GF-D8 (cell line): ENCODE measurements around the gene C12orf43.
A peak's percentile ranks its signal among the peaks of the same experiment; 100 is the strongest.

Source experiments
- DNase-seq: peaks from one replicate; lab custom pipeline; 2025; lab: John Stamatoyannopoulos, UW

Gene C12orf43

DNA sequence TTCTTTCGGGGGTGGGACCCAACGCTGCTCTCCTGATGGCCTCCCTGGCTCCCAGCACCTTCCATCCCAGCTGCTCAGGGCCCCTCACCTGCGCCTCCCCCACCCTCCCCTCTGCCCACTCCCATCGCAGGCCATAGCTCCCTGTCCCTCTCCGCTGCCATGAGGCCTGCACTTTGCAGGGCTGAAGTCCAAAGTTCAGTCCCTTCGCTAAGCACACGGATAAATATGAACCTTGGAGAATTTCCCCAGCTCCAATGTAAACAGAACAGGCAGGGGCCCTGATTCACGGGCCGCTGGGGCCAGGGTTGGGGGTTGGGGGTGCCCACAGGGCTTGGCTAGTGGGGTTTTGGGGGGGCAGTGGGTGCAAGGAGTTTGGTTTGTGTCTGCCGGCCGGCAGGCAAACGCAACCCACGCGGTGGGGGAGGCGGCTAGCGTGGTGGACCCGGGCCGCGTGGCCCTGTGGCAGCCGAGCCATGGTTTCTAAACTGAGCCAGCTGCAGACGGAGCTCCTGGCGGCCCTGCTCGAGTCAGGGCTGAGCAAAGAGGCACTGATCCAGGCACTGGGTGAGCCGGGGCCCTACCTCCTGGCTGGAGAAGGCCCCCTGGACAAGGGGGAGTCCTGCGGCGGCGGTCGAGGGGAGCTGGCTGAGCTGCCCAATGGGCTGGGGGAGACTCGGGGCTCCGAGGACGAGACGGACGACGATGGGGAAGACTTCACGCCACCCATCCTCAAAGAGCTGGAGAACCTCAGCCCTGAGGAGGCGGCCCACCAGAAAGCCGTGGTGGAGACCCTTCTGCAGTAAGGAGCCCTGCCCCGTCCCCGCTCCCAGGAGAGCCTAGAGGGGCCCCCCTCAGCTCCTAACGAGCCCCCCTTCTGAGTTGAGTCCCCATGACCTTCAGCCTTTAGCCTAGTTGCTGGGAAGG, 37.7 kb downstream of the C12orf43 start, which contains the start of gene HNF1A:
HNF1A (plus strand) TSS at position 248 of the 924 bp plus-strand sequence; CDS start at position 474, 226 bp downstream.
- DNase-seq, result no peak

DNA sequence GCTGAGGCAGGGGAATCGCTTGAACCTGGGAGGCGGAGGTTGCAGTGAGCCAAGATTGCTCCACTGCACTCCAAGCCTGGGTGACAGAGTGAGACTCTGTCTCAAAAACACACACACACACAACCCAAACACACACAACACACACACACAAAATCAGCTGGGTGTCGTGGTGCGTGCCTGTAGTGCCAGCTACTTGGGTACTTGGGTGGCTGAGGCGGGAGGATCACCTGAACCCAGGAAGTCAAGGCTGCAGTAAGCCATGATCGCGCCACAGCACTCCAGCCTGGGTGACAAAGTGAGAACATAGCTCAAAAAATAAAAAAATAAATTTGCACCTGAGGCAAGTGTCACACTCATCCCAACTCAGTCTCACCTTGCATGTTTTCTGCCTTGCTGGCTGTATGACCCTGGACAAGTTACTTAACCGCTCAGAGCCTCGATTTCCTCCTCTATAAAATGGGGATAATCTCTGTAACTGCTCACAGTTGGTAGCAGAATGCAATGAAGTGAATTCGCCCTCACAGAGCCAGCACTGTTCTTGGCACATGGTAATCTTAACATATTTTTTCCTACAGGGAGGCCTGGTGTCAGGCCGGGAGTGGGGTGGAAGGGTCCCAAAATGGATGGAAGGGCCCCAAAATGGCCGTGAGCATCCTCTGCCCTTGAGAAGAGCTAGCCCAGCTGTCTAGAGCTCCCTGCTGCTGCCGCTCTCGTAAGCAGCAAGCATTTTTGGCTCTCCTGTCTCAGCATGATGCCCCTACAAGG, 38.6 kb downstream of the C12orf43 start:
- DNase-seq, result no peak

DNA sequence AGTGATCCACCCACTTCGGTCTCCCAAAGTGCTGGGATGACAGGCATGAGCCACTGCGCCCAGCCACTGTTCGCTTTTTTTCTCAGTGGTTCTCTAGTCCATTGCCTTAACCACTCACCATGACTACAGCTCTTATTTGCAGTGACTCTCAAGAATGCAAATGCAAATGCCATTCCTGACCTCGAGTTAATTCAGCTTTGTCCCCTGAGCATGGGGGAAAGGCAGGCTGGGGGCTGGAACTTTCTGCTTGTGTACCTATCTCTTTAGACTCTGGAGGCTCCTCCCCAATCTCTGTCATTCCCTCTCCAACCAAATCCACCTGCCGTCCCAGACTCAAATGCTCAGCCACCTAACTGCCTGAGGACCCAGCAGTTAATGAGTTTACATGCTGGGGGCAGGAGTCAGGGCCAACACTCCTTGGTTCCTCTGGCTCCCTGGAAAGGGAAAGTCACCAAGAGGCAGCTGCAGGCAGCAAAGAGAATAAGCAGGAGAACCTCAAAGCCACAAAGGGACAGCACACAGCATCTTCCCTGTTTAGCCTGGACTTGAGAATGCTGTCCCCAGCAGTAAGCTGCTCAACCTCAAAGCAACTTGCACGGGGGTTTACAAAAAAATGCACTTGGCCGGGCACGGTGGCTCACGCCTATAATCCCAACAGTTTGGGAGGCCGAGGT, 43.3 kb downstream of the C12orf43 start:
- DNase-seq, result no peak

GRCh38 chr12:120971299-120972180, 44.7 kb downstream of the C12orf43 start:
- DNase-seq, result peak; percentile 94

DNA sequence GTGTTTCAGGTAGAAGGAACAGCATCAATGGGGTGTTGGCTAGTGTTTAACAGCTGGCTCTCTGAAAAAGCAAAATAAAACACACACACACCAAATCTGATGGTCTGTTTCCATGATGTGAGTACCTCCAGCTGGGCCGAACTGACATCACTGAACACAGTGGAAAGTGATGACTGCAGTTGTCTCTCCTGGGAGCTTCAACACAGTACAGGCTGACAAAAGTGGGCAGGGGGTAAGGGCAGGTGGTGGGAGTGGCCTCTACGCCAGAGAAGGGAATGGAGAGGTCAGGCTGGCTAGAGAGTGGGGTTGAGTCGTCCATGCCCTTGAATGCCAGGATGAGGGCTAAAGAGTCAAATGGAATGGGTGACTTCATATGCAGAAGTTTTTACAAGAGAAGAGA, 46.0 kb downstream of the C12orf43 start:
- DNase-seq, result no peak

DNA sequence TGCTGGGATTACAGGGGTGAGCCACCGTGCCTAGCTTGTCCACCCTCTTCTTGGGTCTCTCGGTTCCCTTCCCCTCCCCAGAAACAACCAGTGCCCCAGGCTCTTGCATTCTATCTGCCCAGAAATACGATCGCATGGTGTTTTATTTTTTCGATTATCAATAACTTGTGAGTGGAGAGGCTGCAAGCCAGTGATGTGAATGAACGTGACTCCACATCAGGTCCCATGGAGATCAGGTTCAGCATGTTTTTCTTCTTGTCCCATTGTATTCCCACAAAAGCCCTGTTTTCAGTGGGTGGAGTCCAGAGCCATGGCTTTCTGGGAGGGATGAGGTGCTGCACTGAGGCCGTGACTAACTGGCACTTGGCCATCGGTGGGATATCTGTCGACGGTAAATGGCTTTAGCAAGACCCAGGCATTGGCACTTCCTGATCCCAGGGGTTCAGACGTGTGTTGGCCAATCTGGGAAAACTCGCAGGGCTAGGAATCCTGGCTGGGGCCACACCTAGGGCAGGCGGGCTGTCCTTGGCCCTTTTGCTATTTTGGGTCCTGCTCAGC, 50.7 kb downstream of the C12orf43 start:
- no peak for DNase-seq

DNA sequence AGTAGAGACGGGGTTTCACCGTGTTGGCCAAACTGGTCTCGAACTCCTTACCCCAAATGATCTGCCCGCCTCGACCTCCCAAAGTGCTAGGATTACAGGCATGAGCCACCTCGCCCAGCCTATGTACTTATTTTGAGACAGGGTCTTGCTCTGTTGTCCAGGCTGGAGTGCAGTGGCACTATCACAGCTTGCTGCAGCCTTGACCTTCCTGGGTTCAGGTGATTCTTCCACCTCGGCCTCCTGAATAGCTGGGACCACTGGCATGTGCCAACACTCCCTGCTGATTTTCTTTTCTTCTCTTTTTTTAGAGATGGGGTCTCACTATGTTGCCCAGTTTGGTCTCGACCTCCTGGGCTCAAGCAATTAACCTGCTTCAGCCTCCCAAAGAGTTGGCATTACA, 52.0 kb downstream of the C12orf43 start:
- no peak for DNase-seq

DNA sequence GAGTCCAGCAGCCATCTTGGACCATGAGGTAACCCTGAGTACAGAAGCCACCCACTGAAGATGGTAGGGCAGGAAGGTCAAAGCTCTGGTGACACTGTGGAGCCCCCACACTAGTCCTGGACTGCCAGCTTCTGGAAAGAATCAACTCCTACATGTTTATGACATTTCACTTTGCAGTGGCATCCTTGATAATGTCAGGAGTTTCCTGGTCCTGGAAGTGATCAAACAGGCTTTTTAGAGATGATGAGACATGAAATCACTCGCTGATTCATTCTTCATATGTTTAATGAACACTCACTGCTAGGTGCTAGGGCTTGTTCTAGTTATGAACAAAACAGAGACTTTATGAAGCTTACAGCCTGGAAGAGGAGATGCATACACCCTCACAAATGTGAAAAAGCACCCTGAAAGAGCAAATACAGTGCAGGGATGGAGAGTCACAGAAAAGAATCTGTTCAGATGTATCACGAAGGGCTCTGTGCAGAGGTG, 53.7 kb downstream of the C12orf43 start:
- no peak for DNase-seq

GRCh38 chr12:120961604-120962531, 54.4 kb downstream of the C12orf43 start:
- no peak for DNase-seq

GRCh38 chr12:120960657-120961056, 55.6 kb downstream of the C12orf43 start:
- no peak for DNase-seq

DNA sequence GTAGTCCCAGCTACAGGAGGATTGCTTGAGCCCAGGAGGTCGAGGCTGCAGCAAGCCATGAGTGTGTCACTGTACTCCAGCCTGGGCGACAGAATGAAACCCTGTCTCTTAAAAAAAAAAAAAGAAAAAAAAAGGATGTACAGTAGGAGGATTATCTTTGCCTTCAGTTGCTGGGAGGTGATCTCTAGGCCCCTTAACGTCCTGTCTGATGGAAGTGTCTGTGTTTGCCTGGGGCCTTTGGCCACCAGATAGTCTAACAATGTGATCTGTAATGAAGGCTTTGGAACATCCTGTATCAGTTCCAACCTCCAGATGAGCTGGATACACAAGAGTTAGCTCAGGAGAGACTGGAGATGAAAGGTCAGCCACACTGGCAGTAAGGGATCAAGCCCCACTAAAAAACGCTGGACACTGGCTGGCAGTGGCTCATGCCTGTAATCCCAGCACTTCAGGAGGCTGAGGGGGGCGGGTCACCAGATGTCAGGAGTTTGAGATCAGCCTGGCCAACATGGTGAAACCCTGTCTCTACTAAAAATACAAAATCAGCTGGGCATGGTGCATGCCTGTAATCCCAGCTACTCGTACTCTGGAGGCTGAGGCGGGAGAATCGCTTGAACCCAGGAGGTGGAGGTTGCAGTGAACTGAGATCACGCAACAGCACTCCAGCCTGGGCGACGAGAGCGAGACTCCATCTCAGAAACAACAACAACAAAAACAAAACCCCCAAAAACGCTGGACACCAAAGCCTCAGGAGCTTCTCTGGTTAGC, 57.0 kb downstream of the C12orf43 start:
- DNase-seq, result no peak

DNA sequence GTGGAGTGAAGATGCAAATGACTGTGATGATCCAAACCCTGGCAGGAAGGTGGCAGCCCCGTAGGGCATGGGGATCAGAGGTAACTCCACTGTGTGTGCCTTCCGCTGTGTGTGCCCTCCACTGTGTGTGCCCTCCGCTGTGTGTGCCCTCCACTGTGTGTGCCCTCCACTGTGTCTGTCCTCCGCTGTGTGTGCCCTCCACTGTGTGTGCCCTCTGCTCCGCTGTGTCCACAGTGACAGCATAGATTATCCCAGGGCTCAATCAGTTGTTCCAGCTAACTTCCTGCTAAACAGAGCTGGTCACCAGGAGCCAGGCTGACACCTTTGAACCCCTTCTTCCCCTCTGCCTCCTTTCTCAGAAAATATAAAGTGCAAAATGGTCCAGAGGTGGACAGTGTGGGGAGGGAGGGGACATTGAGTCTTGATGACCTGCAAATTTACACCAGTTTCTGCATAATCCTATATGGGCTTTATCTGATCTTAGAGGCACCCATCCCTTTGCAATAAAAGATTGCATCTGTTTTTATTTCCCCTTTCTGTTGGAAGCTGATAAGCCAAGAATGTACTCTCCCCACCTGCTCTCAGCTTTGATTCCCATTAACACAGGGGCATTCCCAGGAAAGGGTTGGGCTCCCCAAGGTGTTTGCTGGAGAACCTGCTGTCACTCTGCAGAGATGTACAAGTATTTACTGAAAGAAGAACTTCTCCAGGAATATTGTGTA, 59.5 kb downstream of the C12orf43 start:
- DNase-seq, result peak; percentile 44

GRCh38 chr12:120955232-120955631, 61.1 kb downstream of the C12orf43 start:
- DNase-seq, result no peak

GRCh38 chr12:120950807-120951206, 65.5 kb downstream of the C12orf43 start:
- no peak for DNase-seq
